Measurements from ENCODE around the gene PRPF6. TPM values are rescaled to one million over a fixed set of nuclear protein-coding genes. Genes with fewer than 3 reads are reported as not detected.
"Not testable (repeated sequence)": the region's sequence is repeated elsewhere in the genome, so short reads cannot be mapped to it uniquely, and the experiment has no call there.

The PRPF6 gene
- total RNA-seq, 1 donor from 2014 or later, result 71.0 TPM

DNA sequence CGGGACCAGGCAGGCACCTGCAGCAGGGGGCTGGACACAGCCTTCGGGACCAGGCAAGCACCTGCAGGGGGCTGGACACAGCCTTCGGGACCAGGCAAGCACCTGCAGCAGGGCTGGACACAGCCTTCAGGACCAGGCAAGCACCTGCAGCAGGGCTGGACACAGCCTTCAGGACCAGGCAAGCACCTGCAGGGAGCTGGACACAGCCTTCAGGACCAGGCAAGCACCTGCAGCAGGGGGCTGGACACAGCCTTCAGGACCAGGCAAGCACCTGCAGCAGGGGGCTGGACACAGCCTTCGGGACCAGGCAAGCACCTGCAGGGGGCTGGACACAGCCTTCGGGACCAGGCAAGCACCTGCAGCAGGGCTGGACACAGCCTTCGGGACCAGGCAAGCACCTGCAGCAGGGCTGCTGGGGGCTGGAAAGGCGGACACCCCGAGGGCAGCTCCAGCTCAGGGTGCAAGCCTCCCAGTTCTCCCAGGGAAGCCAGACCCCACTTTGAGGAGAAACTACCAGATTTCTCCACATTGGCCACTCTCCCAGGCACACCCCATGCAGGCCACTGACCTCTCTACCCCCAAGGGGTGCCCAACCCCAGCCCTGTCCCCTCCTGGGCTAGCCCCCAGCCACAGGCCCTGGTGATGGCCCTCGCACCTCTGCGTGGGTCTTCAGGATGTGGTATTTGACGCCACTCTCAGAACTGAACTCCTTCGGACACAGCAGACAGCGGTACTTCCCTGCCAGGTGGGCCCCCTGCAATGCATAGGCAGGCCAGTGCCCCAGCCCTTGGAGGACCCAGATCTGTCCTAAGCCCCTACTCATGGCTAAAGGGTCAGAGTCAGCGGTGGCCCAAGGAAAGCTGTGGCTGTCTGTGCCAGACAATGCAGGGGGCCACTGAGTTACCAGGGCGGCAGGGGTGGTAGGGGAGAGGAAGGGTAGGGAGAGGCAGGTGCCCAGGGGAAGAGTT is 20.0 kb upstream of the PRPF6 start:
- not testable (repeated sequence) for DNase-seq

- DNase-seq, result no peak
Observed at GRCh38 chr20:63961664-63962425, 19.1 kb upstream of the PRPF6 start.

DNA sequence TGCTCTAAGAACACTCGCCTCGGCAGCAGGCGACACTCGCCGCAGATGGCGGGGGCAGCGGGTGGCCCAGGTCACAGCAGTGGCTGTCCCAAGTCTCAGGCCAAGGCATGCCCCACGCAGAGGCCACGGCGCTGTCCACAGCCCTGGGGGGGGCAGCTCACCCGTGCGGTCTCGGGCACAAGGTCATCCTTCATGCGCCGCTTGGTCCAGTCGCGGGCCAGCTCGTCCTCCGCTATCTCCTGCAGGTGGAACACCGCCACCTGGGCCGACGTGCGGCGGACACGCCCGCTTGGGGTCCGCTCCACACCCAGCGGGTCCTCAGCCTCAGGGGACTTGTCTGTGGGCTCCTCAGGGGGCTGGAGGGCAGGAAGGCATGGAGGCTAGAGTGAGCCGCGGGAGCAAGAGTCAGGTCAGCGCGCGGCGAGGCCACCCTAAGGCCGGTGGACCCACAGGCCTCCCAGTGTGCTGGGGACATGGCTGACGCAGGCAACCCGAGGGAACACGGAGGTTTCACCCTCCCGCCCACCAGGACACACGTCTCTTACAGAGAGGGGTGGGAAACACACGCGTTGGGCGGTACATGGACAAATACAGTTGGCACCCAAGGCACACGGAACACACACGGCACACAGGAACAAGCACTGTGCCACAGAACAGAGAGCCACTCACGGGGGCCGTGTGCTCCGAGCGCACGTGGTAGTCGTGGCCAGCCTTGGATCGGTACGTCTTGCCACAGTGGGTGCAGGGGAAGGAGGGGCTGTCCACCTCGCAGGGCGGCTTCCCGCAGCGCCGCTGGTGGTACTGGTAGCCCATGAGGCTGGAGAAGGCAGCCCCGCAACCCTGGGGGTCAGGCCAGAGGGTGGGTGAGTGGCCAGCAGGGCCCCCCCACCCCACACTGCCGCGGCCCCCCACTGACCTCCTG is 18.2 kb upstream of the PRPF6 start:
- DNase-seq, result no peak

- DNase-seq, result no peak
Observed at GRCh38 chr20:63963348-63963741, 17.6 kb upstream of the PRPF6 start.

DNA sequence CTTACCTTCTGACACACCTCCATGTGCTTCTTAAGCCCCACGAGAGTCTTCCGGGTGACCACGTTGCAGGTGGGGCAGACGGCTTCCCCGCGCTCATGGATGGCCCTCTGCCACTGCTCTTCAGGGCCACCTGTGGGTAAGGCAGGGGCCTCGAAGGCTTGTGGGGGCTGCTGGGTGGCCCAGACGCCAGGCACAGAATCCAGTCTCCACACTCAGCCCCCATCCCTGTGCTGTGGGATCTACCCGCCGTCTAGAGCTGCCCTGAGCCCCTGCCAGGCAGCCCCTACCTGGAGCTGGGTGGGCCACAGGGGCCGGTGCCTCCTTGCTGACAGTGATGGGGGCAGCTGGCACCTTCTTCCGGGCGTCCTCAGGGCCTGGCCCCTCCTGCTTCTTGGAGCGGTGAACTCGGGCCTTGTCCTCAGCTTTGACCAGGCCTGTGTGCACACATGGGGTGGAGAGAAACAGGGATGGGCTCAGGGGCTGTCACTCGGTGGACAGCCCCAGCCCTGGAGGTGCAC is 17.1 kb upstream of the PRPF6 start:
- no peak for DNase-seq

DNA sequence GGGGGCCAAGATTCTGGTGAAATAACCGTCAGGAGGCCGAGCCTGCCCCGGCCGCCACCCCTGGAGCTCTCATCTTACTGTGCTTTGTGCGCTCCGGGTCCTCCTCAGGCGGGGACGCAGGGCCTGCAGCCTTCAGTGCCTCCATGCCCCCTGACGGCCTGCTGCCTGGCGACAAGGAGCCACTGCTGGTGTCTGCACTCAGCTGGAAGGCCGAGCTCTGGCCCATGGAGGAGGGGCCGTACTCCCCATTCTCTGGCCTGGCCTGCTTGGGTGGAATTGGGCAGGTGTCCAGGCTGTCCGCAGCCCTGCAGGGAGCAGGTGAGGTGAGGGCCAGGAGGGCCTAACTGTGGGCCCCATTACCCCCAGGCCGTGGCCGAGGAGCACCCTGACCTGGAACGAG is 16.5 kb upstream of the PRPF6 start:
- no peak for DNase-seq

- DNase-seq, result no peak
Observed at GRCh38 chr20:63966172-63966943, 14.6 kb upstream of the PRPF6 start.

GRCh38 chr20:63966944-63967322 is 14.0 kb upstream of the PRPF6 start:
- no peak for DNase-seq

DNA sequence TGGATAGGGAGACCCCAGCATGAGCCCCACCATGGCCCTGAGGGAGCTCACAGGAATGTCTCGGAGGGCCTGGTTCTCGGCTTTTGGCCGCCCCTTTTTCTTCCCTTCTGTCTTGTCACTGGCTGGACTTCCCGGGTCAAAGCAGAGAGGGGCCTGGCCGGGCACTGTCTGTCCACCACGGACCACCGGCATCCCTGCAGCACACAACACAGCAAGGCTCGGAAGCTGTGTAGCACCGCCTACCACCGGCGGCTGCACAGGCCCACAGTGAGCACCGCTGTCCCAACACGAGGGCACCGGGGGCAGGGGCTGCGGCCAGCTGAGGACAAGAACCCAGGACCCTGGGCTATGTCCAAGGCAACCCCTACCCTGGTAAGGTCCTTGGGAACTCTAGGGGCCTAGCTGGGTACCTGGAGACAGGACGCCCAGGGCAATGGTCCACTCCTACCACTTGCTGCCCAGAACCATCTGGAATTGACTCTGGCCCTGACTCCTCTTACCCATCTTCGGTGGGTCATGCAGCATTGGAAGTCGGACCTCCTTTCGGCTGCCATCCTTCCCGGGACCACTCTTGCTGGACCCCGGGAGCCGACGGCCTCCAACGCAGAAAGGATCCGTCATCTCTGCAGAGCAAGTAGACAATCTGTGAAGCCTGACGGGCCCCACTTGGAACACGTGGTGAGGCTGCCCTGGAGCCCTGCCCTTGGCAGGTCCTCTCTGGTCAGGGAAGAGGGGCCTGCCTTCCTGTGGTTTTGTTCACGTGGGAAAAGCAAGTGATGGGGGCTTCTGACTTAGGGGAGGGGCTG is 13.4 kb upstream of the PRPF6 start:
- DNase-seq, result no peak

DNA sequence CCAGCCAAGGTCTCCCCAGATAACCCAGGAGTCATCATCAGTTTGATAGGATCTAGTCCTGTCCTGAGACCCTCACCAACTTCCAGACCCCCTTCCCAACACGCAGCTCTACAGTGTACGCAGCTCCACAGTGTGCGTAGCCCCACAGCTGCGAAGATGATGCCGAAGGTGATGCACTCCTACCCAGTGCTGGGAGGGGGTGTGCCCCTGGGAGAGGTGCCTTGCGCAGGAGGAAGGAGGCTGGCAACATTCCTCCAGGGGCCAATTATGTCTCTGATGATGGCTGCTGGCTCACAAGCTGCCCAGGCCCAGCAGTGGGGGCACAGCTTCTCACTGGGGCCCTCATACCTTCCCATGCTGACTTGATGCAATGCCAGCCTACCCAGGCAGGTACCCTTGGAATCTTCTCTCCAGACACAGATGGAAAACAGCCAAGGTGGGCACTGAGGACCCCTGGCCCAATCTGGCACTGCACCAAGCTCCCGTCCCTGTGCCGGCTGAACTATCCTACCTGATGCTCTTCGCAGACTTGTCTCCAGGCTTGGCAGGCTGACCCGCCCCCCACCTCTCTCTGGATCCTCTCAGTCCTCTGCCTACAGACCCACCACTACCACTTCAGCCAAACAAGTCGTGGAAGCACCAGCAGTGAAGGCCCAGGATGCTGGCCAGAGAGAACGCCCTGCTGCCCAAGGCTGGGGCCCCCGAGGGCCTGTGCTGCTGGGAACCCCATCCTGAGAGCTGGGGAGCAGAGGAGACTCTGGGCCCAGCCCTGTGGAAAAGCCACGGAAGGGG is 12.6 kb upstream of the PRPF6 start:
- no peak for DNase-seq

- DNase-seq, result no peak
Observed at GRCh38 chr20:63968928-63969760, 11.8 kb upstream of the PRPF6 start.

GRCh38 chr20:63969838-63970713 is 10.9 kb upstream of the PRPF6 start, which contains the start of gene ZNF512B:
TSS of gene ZNF512B (minus strand) at chr20:63969930. CDS start at chr20:63967950, 1,980 bp downstream.
- peak; percentile 35 for DNase-seq

- no peak for DNase-seq
Observed at GRCh38 chr20:63970714-63971431, 10.1 kb upstream of the PRPF6 start.

DNA sequence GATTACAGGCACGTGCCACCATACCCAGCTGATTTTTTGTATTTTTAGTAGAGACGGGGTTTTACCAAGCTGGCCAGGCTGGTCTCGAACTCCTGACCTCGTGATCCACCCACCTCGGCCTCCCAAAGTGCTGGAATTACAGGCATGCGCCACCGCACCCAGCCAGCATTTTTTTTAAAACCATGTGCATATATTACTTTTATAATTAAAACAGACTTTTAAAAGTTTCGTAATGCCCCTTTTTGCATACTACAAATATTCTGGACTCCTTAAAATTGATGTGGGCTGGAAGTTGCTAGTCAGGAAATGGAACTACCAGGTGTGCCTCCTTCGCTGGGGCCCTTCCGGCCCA is 9.0 kb upstream of the PRPF6 start:
- not testable (repeated sequence) for DNase-seq

DNA sequence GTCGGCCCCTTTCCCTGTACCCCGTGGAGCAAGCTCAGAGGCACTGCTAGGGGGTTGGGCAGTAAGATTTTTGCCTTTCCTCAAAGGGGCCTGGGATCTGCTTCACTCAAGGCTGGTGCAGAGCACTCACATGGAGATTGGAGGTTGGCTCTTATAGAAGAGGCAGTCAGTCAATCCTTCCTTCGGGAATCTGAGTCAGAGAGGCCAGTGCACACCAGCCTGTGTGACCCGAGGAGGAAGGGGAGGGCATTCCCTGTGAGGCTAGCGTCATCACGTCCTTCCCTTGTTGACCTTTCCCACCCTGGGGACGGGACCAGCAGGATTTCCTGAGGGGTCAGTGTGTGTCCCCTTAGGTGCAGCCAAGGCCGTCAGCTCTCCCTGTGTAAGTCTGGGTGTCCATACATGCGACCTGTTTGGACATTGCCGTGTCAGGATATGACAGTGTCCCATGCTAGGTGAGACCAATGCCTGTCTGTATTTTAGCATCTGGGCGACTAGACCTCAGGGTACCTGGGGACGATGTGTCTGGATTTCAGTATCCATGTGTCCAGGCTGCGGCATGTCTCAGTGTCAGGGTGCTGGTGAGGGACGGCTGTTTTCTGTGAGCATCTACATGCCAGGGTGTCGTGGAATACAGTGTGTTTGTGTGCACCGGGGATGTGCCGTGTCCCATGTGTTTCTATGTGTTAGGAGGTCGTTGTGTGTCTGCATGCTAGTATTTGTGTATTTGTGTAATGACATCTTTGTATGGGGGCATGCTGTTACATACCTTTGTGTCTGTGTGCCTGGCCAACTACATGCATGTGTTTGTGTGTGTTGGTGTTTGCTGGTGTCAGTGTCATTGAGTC is 8.4 kb upstream of the PRPF6 start:
- no peak for DNase-seq

- no peak for DNase-seq
Observed at GRCh38 chr20:63973160-63973479, 7.8 kb upstream of the PRPF6 start.
